ENCODE data around the gene RNF175.

RNF175 gene

DNA sequence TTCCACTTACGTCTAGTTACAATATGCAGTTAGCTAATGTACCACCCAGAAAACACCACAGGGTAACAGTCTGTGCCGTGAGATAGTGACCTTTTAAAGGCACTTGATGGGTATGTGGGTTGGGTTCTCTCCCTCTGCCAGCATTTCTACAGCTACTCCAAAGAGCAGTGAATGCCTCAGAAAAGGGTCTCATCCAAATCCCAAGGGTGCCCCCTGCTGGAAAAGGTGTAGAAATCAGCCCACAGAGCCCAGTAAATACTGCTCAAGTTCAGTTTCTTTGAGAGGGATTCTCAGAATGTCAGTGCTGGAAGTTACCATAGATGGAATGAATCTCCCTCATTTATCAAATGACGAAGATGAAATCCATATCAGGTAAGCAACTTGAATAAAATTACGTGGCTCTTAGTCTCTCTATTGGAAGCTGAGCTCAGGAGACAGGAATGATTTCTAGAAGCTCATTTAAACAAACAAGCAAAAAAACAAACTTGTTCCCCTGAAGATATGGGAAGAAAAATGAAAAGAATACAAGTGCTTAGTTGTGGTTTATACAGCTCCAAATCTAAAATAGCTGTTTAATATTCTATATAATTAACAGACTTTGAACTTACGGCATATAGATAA lies 9.5 kb downstream of the RNF175 start:
- DNase-seq (ENCODE audit: low read depth in 3 of 3, low spot score in 1 of 3), result peak; percentile 19 to 23 (median 21)

GRCh38 chr4:153748378-153748777 lies 11.4 kb downstream of the RNF175 start:
- DNase-seq (ENCODE audit: low read depth in 3 of 3, low spot score in 1 of 3), result no peak

DNA sequence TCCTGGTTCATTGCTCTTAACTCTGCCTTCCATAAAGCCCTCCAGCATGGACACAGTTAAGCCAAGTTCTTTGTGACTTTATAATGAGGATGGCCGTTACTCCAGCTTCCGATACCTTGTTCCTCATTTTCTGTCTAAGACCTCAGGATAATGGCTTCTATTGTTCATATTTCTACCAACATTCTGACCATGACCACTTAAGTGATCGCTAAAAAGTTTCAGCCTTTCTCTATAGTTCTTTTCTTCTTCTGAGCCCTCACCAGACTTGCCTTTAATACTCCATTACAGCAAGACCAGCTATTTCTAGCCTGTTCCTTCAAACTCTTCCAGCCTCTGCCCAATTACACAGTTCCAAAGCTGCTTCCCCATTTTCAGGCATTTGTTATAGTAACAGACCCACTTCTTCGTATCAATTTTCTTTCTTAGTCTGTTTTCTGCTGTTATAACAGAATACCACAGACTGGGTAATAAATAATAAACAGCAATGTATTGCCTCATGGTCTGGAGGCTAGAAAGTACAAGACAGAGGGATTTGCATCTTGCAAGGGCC lies 12.3 kb downstream of the RNF175 start:
- DNase-seq (ENCODE audit: low read depth in 3 of 3, low spot score in 1 of 3), result no peak

DNA sequence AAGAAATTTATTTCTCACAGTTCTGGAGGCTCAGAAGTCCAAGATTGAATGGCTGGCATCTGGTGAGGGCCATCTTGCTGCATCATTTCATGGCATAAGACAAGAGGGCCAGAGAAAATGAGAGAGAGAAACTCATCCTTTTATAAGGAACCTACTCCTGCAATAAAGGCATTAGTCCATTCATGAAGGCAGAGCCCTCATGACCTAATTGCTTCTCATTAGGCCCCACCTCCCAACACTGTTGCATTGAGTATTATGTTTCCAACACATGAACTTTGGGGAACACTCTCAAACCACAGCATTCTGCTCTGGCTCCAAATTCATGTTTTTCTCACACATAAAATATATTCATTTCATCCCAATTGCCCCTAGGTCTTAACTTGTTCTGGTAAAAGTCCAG lies 14.2 kb downstream of the RNF175 start:
- no peak for DNase-seq (ENCODE audit: low read depth in 3 of 3, low spot score in 1 of 3)

- no peak for DNase-seq (ENCODE audit: low read depth in 3 of 3, low spot score in 1 of 3)
Measured at GRCh38 chr4:153741541-153741940, 18.3 kb downstream of the RNF175 start.

DNA sequence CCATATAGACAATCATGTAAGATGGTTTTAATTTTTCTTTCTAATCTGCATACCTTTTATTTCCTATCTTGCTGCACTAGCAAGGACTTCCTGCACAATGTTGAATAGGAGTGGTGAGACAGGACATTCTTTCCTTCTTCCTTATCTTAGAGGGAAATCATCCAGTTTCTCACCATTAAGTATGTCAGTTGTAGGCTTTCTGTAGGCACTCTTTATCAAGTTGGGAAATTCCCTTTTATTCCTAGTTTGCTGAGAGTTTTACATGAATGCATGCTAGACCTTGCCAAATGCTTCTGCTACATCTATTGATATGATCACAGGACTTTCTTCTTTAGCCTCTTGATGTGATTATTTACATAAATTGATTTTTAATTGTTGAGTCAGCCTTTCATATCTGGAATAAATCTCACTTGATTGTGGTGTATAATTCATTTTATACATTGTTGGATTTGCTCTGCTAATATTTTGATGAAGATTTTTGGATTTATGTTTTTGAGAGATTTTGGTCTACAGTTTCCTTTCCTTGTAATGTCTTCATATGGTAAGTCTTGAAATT lies 23.8 kb downstream of the RNF175 start:
- no peak for DNase-seq (ENCODE audit: low read depth in 3 of 3, low spot score in 1 of 3)

DNA sequence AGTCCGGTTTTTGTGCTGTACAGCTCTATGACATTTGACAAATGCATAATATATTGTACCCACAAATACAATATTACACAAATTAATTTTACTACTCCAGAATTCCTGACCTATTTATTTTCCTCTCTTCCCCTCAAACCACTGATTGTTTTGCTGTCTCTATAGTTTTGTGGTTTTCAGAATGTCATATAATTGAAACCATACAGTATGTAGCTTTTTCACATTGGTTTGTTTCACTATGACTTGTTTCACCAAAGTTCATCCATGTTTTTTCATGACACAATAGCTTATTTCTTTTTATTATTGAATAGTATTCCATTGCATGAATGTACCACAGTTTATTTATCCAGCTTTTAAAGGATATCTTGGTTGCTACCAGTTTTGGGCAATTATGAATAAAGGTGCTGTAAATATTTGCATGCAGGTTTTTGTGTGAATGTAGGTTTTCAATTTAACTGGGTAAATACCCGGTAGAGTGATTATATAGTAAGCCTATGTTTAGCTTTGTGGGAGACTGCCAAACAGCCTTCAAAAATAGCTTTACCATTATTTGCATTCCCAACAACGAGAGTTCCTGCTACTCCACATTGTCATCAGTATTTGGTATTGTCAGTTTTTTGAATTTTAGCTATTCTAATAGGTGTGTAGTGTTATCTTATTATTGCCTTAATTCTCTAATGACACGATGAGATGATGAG lies 25.9 kb downstream of the RNF175 start:
- no peak for DNase-seq (ENCODE audit: low read depth in 3 of 3, low spot score in 1 of 3)

DNA sequence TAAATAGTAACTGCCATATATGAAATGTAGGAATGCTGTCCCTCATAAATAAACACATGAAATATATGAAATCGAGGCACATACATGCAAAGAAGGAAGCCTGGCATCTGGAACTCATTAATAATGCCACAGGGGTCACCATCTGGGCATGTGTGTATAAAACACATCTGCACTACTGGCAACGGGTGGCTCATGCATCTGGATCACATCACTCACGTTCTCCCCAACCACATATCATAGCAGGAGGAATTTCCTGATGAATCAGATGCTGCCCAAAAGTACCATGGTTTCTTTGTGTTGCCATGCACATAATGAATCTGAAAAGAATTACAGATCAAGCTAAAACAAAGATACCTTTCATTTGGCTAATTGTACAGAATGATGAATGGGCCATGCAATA lies 28.6 kb downstream of the RNF175 start:
- no peak for DNase-seq (ENCODE audit: low read depth in 3 of 3, low spot score in 1 of 3)

- no peak for DNase-seq (ENCODE audit: low read depth in 3 of 3, low spot score in 1 of 3)
Measured at GRCh38 chr4:153729895-153730294, 29.9 kb downstream of the RNF175 start.

DNA sequence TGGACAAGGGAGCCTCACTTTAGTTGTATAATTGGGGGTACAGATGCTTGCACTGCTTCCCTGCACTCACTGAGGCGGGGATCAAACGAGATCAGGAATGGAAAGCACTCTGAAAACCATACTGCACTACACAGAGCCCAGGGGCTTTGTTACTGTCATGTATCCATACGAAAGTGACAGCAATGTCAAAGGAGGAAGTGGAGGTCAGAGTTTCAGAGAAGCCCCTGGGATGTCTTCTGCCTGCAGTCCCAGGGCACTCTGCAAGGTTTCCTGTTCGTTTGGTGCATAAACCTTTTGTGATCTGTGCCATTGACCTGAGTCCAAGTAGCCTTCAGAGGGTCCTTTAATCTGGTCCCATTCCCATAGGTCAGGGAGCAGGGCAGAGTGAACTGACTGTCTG lies 31.2 kb downstream of the RNF175 start:
- no peak for DNase-seq (ENCODE audit: low read depth in 3 of 3, low spot score in 1 of 3)

GRCh38 chr4:153728151-153728550 lies 31.7 kb downstream of the RNF175 start:
- DNase-seq (ENCODE audit: low read depth in 3 of 3, low spot score in 1 of 3), result no peak

DNA sequence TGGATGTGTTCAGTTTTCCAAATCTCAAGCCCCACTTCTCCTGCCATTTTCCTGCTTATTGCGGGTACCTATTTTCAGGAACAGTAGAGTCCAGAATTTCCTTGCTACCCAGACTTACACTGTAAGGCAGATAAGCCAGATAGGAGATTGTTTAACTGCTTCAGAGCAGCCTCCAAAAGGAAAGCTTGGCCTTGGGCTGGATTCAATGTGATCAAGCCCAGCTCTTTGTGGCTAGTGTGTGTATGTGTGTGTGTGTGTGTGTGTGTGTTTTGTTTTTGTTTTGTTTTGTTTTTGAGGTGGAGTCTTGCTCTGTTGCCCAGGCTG lies 34.0 kb downstream of the RNF175 start:
- no peak for DNase-seq (ENCODE audit: low read depth in 3 of 3, low spot score in 1 of 3)

- no peak for DNase-seq (ENCODE audit: low read depth in 3 of 3, low spot score in 1 of 3)
Measured at GRCh38 chr4:153725136-153725830, 34.5 kb downstream of the RNF175 start.

- no peak for DNase-seq (ENCODE audit: low read depth in 3 of 3, low spot score in 1 of 3)
Measured at GRCh38 chr4:153724606-153725005, 35.2 kb downstream of the RNF175 start.

- no peak for DNase-seq (ENCODE audit: low read depth in 3 of 3, low spot score in 1 of 3)
Measured at GRCh38 chr4:153722036-153722435, 37.8 kb downstream of the RNF175 start.

- no peak for DNase-seq (ENCODE audit: low read depth in 3 of 3, low spot score in 1 of 3)
Measured at GRCh38 chr4:153713866-153714646, 45.8 kb downstream of the RNF175 start.

- no peak for DNase-seq (ENCODE audit: low read depth in 3 of 3, low spot score in 1 of 3)
Measured at GRCh38 chr4:153710681-153711080, 49.1 kb downstream of the RNF175 start.

- no peak for DNase-seq (ENCODE audit: low read depth in 3 of 3, low spot score in 1 of 3)
Measured at GRCh38 chr4:153706519-153706918, 53.3 kb downstream of the RNF175 start.

DNA sequence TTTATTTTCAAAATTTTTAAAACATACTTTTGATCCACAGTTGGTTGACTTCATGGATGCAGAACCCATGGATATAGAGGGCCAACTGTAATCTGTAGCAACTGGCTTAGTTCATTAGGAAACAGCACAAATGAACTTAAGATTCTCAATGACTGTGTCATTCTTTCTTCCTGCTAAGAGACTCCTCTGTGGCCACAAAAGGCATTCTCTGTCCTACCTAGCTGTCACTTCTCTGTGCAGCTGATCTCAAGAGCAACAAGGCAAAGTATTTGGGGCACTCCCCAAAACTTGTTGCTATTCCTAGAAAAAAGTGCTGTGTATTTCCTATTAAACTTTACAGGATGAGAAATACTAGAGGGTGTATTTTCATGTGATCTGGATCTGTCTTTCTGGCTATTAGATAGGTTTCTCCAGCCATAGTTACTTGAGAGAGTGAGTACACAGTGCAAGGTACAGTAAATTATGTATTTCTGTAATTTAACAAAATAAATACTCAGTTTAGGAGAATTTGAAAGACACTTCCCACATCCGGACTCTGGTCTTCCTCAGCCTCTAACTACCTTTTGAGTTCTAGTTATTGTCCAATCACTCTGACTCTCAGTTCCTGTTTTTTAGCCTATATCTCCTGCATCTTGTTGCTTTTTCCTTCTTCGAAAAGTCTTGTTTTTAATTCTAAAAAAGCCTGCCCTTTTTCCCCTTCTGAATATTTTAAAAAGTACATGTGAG lies 53.9 kb downstream of the RNF175 start:
- no peak for DNase-seq (ENCODE audit: low read depth in 3 of 3, low spot score in 1 of 3)

GRCh38 chr4:153704522-153704921 lies 55.3 kb downstream of the RNF175 start:
- no peak for DNase-seq (ENCODE audit: low read depth in 3 of 3, low spot score in 1 of 3)

GRCh38 chr4:153684971-153685371 lies 74.9 kb downstream of the RNF175 start:
- no peak for DNase-seq (ENCODE audit: low read depth in 3 of 3, low spot score in 1 of 3)
